GM19467 (cell line): ENCODE results near the gene IMMP2L.
"Not testable (repeated sequence)": the region's sequence is repeated elsewhere in the genome, so short reads cannot be mapped to it uniquely, and the experiment has no call there.

ENCODE experiments used
- ATAC-seq: cut with Tn5 transposase; IDR thresholded peaks from one replicate; pipeline ENCODE4 v1.9.1; 2021; ENCODE audit warnings: mild to moderate bottlenecking, moderate library complexity; ENCODE audit not compliant: unreplicated experiment

Gene IMMP2L

GRCh38 chr7:111088328-111088727 lies 474.0 kb downstream of the IMMP2L start:
- ATAC-seq = no peak

GRCh38 chr7:111086532-111086931 lies 475.8 kb downstream of the IMMP2L start:
- no peak for ATAC-seq

- ATAC-seq = no peak
Observed at GRCh38 chr7:111085356-111085755, 476.9 kb downstream of the IMMP2L start.

- peak; percentile 99 for ATAC-seq
Observed at GRCh38 chr7:111083413-111083812, 478.9 kb downstream of the IMMP2L start.

- ATAC-seq = no peak
Observed at GRCh38 chr7:111082351-111082750, 479.9 kb downstream of the IMMP2L start.

- no peak for ATAC-seq
Observed at GRCh38 chr7:111081546-111082267, 480.6 kb downstream of the IMMP2L start.

- peak; percentile 25 for ATAC-seq
Observed at GRCh38 chr7:111080495-111081105, 481.7 kb downstream of the IMMP2L start.

- ATAC-seq = no peak
Observed at GRCh38 chr7:111077001-111077400, 485.3 kb downstream of the IMMP2L start.

- ATAC-seq = no peak
Observed at GRCh38 chr7:111076205-111076604, 486.1 kb downstream of the IMMP2L start.

GRCh38 chr7:111075498-111075897 lies 486.8 kb downstream of the IMMP2L start:
- ATAC-seq = no peak

- no peak for ATAC-seq
Observed at GRCh38 chr7:111074748-111075146, 487.5 kb downstream of the IMMP2L start.

GRCh38 chr7:111074071-111074747 lies 488.1 kb downstream of the IMMP2L start:
- ATAC-seq = no peak

GRCh38 chr7:111072658-111073057 lies 489.6 kb downstream of the IMMP2L start:
- ATAC-seq = not testable (repeated sequence)

GRCh38 chr7:111071556-111071955 lies 490.7 kb downstream of the IMMP2L start:
- ATAC-seq = no peak

- ATAC-seq = no peak
Observed at GRCh38 chr7:111068618-111069017, 493.7 kb downstream of the IMMP2L start.

- ATAC-seq = no peak
Observed at GRCh38 chr7:111067682-111068081, 494.6 kb downstream of the IMMP2L start.

- ATAC-seq = no peak
Observed at GRCh38 chr7:111067251-111067650, 495.0 kb downstream of the IMMP2L start.

GRCh38 chr7:111063166-111063565 lies 499.1 kb downstream of the IMMP2L start:
- ATAC-seq = no peak

GRCh38 chr7:111059833-111060232 lies 502.5 kb downstream of the IMMP2L start:
- no peak for ATAC-seq

- no peak for ATAC-seq
Observed at GRCh38 chr7:111057066-111057465, 505.2 kb downstream of the IMMP2L start.

- no peak for ATAC-seq
Observed at GRCh38 chr7:111056371-111056770, 505.9 kb downstream of the IMMP2L start.

GRCh38 chr7:111053035-111053434 lies 509.3 kb downstream of the IMMP2L start:
- no peak for ATAC-seq
